ENCODE data around the gene CREG1.

The CREG1 gene

GRCh38 chr1:167496797-167497619, 56.6 kb downstream of the CREG1 start:
- no peak for TF ChIP-seq TAF1 (IDR thresholded peaks at IDR 0.05; ENCODE audit: low read depth)
- TF ChIP-seq ZBTB7A (IDR thresholded peaks at IDR 0.05; ENCODE audit: low read depth), result no peak
- TF ChIP-seq NFIC (IDR thresholded peaks at IDR 0.05), result no peak
- TF ChIP-seq YY1 (IDR thresholded peaks at IDR 0.05; ENCODE audit: low read depth), result no peak
- no peak for TF ChIP-seq RAD21 (IDR thresholded peaks at IDR 0.05; ENCODE audit: low read depth)
- no peak for TF ChIP-seq USF1 (IDR thresholded peaks at IDR 0.05)

- TF ChIP-seq TCF12 (IDR thresholded peaks at IDR 0.05; ENCODE audit: low read depth), result no peak
- no peak for TF ChIP-seq MAX (IDR thresholded peaks at IDR 0.05)
- no peak for TF ChIP-seq EP300 (IDR thresholded peaks at IDR 0.05; ENCODE audit: borderline replicate concordance)
- no peak for TF ChIP-seq NFIC (IDR thresholded peaks at IDR 0.05)
- TF ChIP-seq ZBTB7A (IDR thresholded peaks at IDR 0.05; ENCODE audit: low read depth), result no peak
- no peak for TF ChIP-seq EGR1 (IDR thresholded peaks at IDR 0.05)
- TF ChIP-seq CREB1 (IDR thresholded peaks at IDR 0.05; ENCODE audit: low read depth), result no peak
- TF ChIP-seq TAF1 (IDR thresholded peaks at IDR 0.05; ENCODE audit: low read depth), result no peak
- no peak for TF ChIP-seq FOXM1 (IDR thresholded peaks at IDR 0.05; ENCODE audit: borderline replicate concordance, low read depth)
- no peak for TF ChIP-seq RAD21 (IDR thresholded peaks at IDR 0.05; ENCODE audit: low read depth)
- TF ChIP-seq YY1 (IDR thresholded peaks at IDR 0.05; ENCODE audit: low read depth), result no peak
- TF ChIP-seq REST (IDR thresholded peaks at IDR 0.05; ENCODE audit: low read depth), result no peak
- TF ChIP-seq TEAD4 (IDR thresholded peaks at IDR 0.05), result no peak
- no peak for TF ChIP-seq USF1 (IDR thresholded peaks at IDR 0.05)
- TF ChIP-seq CEBPB (IDR thresholded peaks at IDR 0.05), result no peak
These were observed 60.2 kb downstream of the CREG1 start for GRCh38 chr1:167493372-167493771.

- TF ChIP-seq YY1 (IDR thresholded peaks at IDR 0.05; ENCODE audit: low read depth), result no peak
- no peak for TF ChIP-seq EP300 (IDR thresholded peaks at IDR 0.05; ENCODE audit: borderline replicate concordance)
These were observed 61.1 kb downstream of the CREG1 start for GRCh38 chr1:167492481-167492910.

GRCh38 chr1:167491586-167492461, 61.7 kb downstream of the CREG1 start:
- TF ChIP-seq EGR1 (IDR thresholded peaks at IDR 0.05), result no peak
- peak; percentile 83 for TF ChIP-seq CEBPB (IDR thresholded peaks at IDR 0.05)
